A549 (cell line): ENCODE data around the gene ANK3. TPM values are rescaled to one million over a fixed set of nuclear protein-coding genes. Genes with fewer than 3 reads are reported as not detected.

ENCODE experiments used
- ATAC-seq, 2 experiments: fragments of 200-7000 bp in 1 of 2; fragments of >200 bp in 1 of 2; cut with Nextera tagmentation in 1 of 2; cut with Tn5 transposase in 1 of 2; 3 replicates each; pipeline versions ENCODE4 v1.8.0 to v1.9.1; 2018 to 2020; ENCODE audit warnings: mild to moderate bottlenecking in 1 of 2, moderate library complexity in 1 of 2
- CTCF ChIA-PET: fragments of 300-600 bp; sonication (Branson Sonifier 250); formaldehyde crosslinking; extraction: SDS; loops from one replicate; lab custom pipeline; 2021; ENCODE audit warnings: antibody characterized with exemption, inconsistent platforms; lab: Yijun Ruan, JAX
- POLR2A ChIA-PET: fragments of 350-600 bp; formaldehyde crosslinking; extraction: SDS; loops from one replicate; lab custom pipeline; 2021; ENCODE audit warnings: antibody characterized with exemption, inconsistent platforms; lab: Yijun Ruan, JAX
- DNase-seq, 2 experiments: peaks; one replicate each; pipeline versions ENCODE4 v3.0.0 to v3.0.0-alpha.2; 2011 to 2016; ENCODE audit warnings: low read depth in 1 of 2, low spot score in 1 of 2
- FAIRE-seq: peaks from 2 replicates; lab custom pipeline; 2011; peaks lifted over from hg19 to GRCh38; lab: Jason Lieb, UNC
- H3K27ac ChIP-seq, 2 experiments: fragments of >200 bp; sonication (Bioruptor Twin); formaldehyde crosslinking; 3 replicates each; pipeline ENCODE4 v1.5.1; 2016 to 2017
- H3K4me1 ChIP-seq: fragments of >200 bp; sonication (Bioruptor Twin); formaldehyde crosslinking; 3 replicates; pipeline ENCODE4 v1.6.1; 2016
- H3K4me2 ChIP-seq: fragments of >200 bp; sonication (Bioruptor Twin); formaldehyde crosslinking; 3 replicates; pipeline ENCODE4 v1.6.1; 2016
- H3K4me3 ChIP-seq: fragments of >200 bp; sonication (Bioruptor Twin); formaldehyde crosslinking; 3 replicates; pipeline ENCODE4 v1.5.1; 2016
- H3K9me3 ChIP-seq: fragments of >200 bp; sonication (Bioruptor Twin); formaldehyde crosslinking; 3 replicates; pipeline ENCODE4 v1.6.1; 2016
- CBX8 ChIP-seq: fragments of 200-600 bp; sonication (generic); IDR thresholded peaks from 2 replicates; pipeline ENCODE4 v1.6.1; 2016
- CEBPB ChIP-seq, 2 experiments: fragments of >200 bp in 1 of 2; sonication (Bioruptor Twin) in 1 of 2; formaldehyde crosslinking in 1 of 2; IDR thresholded peaks; 2 replicates each; pipeline ENCODE4 v1.6.1; 2012 to 2016
- EHMT2 ChIP-seq: fragments of 200-600 bp; sonication (generic); IDR thresholded peaks from 2 replicates; pipeline ENCODE4 v1.6.1; 2016; ENCODE audit warnings: antibody characterized with exemption, low read depth, mild to moderate bottlenecking, moderate library complexity
- FOXS1 ChIP-seq: fragments of 250-450 bp; sonication (Bioruptor Pico); IDR thresholded peaks from 2 replicates; pipeline ENCODE4 v1.5.0; 2020; ENCODE audit warnings: mild to moderate bottlenecking, moderate library complexity
- GATA3 ChIP-seq: IDR thresholded peaks from 2 replicates; pipeline ENCODE4 v1.6.1; 2012; ENCODE audit warnings: borderline replicate concordance
- HEYL ChIP-seq: fragments of 250-450 bp; sonication (Bioruptor Pico); IDR thresholded peaks from 2 replicates; pipeline ENCODE4 v1.8.0; 2021; ENCODE audit warnings: mild to moderate bottlenecking, moderate library complexity
- HOXB13 ChIP-seq: fragments of 250-450 bp; sonication (Bioruptor Pico); IDR thresholded peaks from 2 replicates; pipeline ENCODE4 v1.5.0; 2020; ENCODE audit warnings: low read depth, mild to moderate bottlenecking, moderate library complexity
- JUN ChIP-seq, 2 experiments: fragments of >200 bp; sonication (Bioruptor Twin); formaldehyde crosslinking; IDR thresholded peaks; 2 replicates in 1 of 2; 3 replicates in 1 of 2; pipeline ENCODE4 v1.6.1; 2016 to 2017
- MYC ChIP-seq: IDR thresholded peaks from 2 replicates; pipeline ENCODE4 v1.6.1; 2012; ENCODE audit warnings: mild to moderate bottlenecking, inconsistent platforms, low read length, improper control_type of control experiment, borderline replicate concordance
- NFE2L2 ChIP-seq: fragments of 150-350 bp; conservative IDR thresholded peaks from 2 replicates; pipeline ENCODE4 v1.6.1; 2014; ENCODE audit warnings: low read length
- POLR2AphosphoS2 ChIP-seq: conservative IDR thresholded peaks from 2 replicates; pipeline ENCODE4 v1.6.1; 2012; ENCODE audit warnings: low read length, improper control_type of control experiment, inconsistent platforms
- RAD21 ChIP-seq, 2 experiments: fragments of >200 bp in 1 of 2; sonication (Bioruptor Twin) in 1 of 2; formaldehyde crosslinking in 1 of 2; IDR thresholded peaks in 1 of 2; conservative IDR thresholded peaks in 1 of 2; 2 replicates in 1 of 2; 3 replicates in 1 of 2; pipeline ENCODE4 v1.6.1; 2012 to 2018; ENCODE audit warnings: inconsistent platforms in 1 of 2
- RNF2 ChIP-seq: fragments of 200-600 bp; sonication (generic); IDR thresholded peaks from 2 replicates; pipeline ENCODE4 v1.6.1; 2016; ENCODE audit warnings: low read depth, mild to moderate bottlenecking, antibody characterized with exemption, moderate library complexity, borderline replicate concordance
- SMC3 ChIP-seq: fragments of >200 bp; sonication (Bioruptor Twin); formaldehyde crosslinking; IDR thresholded peaks from 3 replicates; pipeline ENCODE4 v1.6.1; 2018; ENCODE audit warnings: inconsistent platforms
- TP53 ChIP-seq: fragments of 250-450 bp; sonication (Bioruptor Pico); IDR thresholded peaks from 2 replicates; pipeline ENCODE4 v1.5.0; 2021; ENCODE audit warnings: mild to moderate bottlenecking, moderate library complexity
- ZFP36 ChIP-seq: fragments of 450-650 bp; IDR thresholded peaks from 2 replicates; pipeline ENCODE4 v1.6.1; 2014; ENCODE audit warnings: borderline replicate concordance; ENCODE audit not compliant: partially characterized antibody
- ZNF302 ChIP-seq: fragments of 250-450 bp; sonication (Bioruptor Pico); IDR thresholded peaks from 2 replicates; pipeline ENCODE4 v1.9.0; 2021; ENCODE audit warnings: inconsistent platforms, mild to moderate bottlenecking, moderate library complexity
- WGBS: methylation state at CpG from one replicate; pipeline ENCODE4 v1.1.6; 2017; ENCODE audit errors: missing lambda C conversion rate; 5-methylcytosine and 5-hydroxymethylcytosine counted together
- polyA plus RNA-seq, 4 experiments: library from polyadenylated mRNA; depleted of rRNA in 3 of 4; stranded (reverse); fragments of >200 nt; fragmentation: RNase III in 1 of 4; extraction: RNeasy Plus Mini Kit Qiagen cat#74134 plus additional on column Dnase treatment in 1 of 4; gene quantifications; 2 replicates in 3 of 4; 3 replicates in 1 of 4; pipeline ENCODE4 v1.2.3, GENCODE V29; 2011 to 2017
- TF ChIP-seq, protein P1 (sequence below): fragments of 200-600 bp; sonication (generic); IDR thresholded peaks from 2 replicates; pipeline ENCODE4 v1.6.1; 2016; ENCODE audit warnings: antibody characterized with exemption, mild to moderate bottlenecking, moderate library complexity
- TF ChIP-seq, protein P2 (sequence below): fragments of 250-450 bp; sonication (Bioruptor Pico); IDR thresholded peaks from 2 replicates; pipeline ENCODE4 v1.5.0; 2021; ENCODE audit warnings: mild to moderate bottlenecking, moderate library complexity, borderline replicate concordance
- TF ChIP-seq, protein P3 (sequence below): fragments of 150-350 bp; IDR thresholded peaks from 2 replicates; pipeline ENCODE4 v1.6.1; 2014; ENCODE audit warnings: low read depth, mild to moderate bottlenecking, low read length
- TF ChIP-seq, protein P4 (sequence below): fragments of 250-450 bp; sonication (Bioruptor Pico); IDR thresholded peaks from 2 replicates; pipeline ENCODE4 v1.5.0; 2020; ENCODE audit warnings: low read depth, mild to moderate bottlenecking, moderate library complexity
- TF ChIP-seq, protein P5 (sequence below): fragments of >200 bp; sonication (Bioruptor Twin); formaldehyde crosslinking; IDR thresholded peaks from 2 replicates; pipeline ENCODE4 v1.6.1; 2016
- TF ChIP-seq, protein P6 (sequence below): fragments of >200 bp; sonication (Bioruptor Twin); formaldehyde crosslinking; IDR thresholded peaks from 3 replicates; pipeline ENCODE4 v1.5.1; 2016
- TF ChIP-seq, protein P7 (sequence below): IDR thresholded peaks from 2 replicates; pipeline ENCODE4 v1.6.1; 2012

Gene ANK3
- polyA plus RNA-seq, 2 of the 4 experiments (the other 2 are of a cell fraction), result 0.56 to 5.4 TPM

DNA sequence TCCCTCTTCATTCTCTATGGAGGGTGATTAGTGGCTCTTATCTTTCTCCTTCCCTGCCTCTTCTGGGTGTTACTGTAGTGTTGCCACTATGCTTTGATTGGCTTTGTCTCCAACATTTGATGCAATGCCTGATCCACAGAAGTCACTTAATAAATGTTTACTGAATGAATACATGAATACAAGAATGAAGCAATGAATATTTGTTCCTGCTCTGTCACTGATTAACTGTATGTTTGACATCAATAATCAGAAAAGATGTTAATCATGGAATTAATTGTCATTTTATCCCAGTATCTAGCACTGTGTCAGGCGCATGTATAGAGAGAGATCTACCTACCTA lies 4.3 kb downstream of the ANK3 start:
- Histone ChIP-seq H3K9me3 (no peaks in the 10 kb centered on the region), H3K4me3 (no peak overlapping the region; the same call in 2 of the 3 replicates), H3K4me2 (peak overlapping the region; percentile 69), H3K4me1 (peaks cover 31% of the 10 kb centered on the region), H3K27ac (peak overlapping the region; percentile 69 to 81)
- ChIA-PET POLR2A (no interaction called here), CTCF (interaction anchor here (0.9 kb wide), 1 partner anchor 454 kb away, joined by 3 read pairs; no protein-coding TSS in a partner anchor)
- TF ChIP-seq CEBPB (IDR thresholded peaks at IDR 0.05), result peak in 1 of 2 experiments; percentile 34; a peak in 1 of 4 replicates
- TF ChIP-seq EHMT2, result no peak
- peak in 1 of 2 experiments; percentile 21; a peak in 2 of 6 replicates for ATAC-seq
- DNase-seq, result no peak
- no peak for FAIRE-seq
- 84% methylated on average over 1 of the region's 1 CpG for WGBS

DNA sequence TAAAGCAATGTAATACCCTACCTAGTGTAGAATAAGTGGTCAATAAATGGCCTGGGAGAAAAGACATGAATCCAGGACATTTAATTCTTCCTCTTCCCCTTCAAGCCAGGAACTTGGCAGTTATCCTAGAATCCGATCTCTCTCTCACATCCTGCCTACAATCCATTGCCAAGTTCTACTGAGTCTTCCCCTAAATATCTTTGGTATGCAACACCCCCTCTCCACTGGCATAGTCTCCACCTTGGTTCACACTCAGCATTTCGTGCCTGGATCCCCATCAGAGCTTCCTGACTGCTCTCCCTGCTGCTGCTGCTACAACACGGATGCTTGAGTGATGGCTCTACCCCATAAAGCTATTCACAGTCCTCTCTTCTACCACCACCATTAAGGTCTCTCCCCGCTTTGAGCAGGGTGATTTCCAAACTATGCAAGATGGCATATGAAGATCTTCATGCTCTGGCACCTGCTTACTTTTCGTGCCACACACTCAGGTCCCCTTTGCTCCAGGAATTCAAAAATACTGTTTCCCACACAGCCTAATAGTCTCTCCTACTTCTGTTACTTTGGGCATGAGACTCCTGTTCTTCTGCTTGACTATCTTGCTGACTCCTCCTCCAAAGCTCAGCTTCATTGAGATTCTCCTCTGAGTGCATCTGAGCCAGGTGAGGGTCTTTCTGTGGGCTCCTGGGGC lies 4.8 kb downstream of the ANK3 start:
- 11% methylated on average over 5 of the region's 5 CpGs for WGBS
- Histone ChIP-seq H3K4me2 (peak overlapping the region; percentile 69), H3K27ac (peak overlapping the region; percentile 69 to 81), H3K4me3 (no peak overlapping the region; the same call in 2 of the 3 replicates), H3K9me3 (no peaks in the 10 kb centered on the region), H3K4me1 (peaks cover 31% of the 10 kb centered on the region)
- FAIRE-seq (peak; percentile 28), ATAC-seq (peak; percentile 90 to 96), DNase-seq (peak; percentile 37 to 74)
- ChIA-PET CTCF (interaction anchor here (0.9 kb wide), 1 partner anchor 454 kb away, joined by 3 read pairs; no protein-coding TSS in a partner anchor), POLR2A (no interaction called here)
- TF ChIP-seq ZNF302 (no peak), TP53 (no peak), NFE2L2 (no peak), JUN (IDR thresholded peaks at IDR 0.05) (peak; percentile 45 to 62; a peak in 2 of 5 replicates), HOXB13 (no peak), FOXS1 (no peak), MYC (no peak), GATA3 (peak; percentile 72; the same call in 1 of the 2 replicates), RNF2 (no peak), RAD21 (conservative IDR thresholded peaks at IDR 0.05 in 1 of 2, IDR thresholded peaks at IDR 0.05 in 1 of 2) (peak; percentile 21 to 32; a peak in 2 of 5 replicates), CEBPB (IDR thresholded peaks at IDR 0.05) (no peak), EHMT2 (no peak), CBX8 (no peak), POLR2AphosphoS2 (no peak), ZFP36 (no peak), HEYL (CRISPR knock-in tag) (no peak), SMC3 (no peak)
- TF ChIP-seq, protein P1, sequence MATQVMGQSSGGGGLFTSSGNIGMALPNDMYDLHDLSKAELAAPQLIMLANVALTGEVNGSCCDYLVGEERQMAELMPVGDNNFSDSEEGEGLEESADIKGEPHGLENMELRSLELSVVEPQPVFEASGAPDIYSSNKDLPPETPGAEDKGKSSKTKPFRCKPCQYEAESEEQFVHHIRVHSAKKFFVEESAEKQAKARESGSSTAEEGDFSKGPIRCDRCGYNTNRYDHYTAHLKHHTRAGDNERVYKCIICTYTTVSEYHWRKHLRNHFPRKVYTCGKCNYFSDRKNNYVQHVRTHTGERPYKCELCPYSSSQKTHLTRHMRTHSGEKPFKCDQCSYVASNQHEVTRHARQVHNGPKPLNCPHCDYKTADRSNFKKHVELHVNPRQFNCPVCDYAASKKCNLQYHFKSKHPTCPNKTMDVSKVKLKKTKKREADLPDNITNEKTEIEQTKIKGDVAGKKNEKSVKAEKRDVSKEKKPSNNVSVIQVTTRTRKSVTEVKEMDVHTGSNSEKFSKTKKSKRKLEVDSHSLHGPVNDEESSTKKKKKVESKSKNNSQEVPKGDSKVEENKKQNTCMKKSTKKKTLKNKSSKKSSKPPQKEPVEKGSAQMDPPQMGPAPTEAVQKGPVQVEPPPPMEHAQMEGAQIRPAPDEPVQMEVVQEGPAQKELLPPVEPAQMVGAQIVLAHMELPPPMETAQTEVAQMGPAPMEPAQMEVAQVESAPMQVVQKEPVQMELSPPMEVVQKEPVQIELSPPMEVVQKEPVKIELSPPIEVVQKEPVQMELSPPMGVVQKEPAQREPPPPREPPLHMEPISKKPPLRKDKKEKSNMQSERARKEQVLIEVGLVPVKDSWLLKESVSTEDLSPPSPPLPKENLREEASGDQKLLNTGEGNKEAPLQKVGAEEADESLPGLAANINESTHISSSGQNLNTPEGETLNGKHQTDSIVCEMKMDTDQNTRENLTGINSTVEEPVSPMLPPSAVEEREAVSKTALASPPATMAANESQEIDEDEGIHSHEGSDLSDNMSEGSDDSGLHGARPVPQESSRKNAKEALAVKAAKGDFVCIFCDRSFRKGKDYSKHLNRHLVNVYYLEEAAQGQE, result no peak
- TF ChIP-seq, protein P2, sequence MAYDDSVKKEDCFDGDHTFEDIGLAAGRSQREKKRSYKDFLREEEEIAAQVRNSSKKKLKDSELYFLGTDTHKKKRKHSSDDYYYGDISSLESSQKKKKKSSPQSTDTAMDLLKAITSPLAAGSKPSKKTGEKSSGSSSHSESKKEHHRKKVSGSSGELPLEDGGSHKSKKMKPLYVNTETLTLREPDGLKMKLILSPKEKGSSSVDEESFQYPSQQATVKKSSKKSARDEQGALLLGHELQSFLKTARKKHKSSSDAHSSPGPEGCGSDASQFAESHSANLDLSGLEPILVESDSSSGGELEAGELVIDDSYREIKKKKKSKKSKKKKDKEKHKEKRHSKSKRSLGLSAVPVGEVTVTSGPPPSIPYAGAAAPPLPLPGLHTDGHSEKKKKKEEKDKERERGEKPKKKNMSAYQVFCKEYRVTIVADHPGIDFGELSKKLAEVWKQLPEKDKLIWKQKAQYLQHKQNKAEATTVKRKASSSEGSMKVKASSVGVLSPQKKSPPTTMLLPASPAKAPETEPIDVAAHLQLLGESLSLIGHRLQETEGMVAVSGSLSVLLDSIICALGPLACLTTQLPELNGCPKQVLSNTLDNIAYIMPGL, result no peak
- TF ChIP-seq, protein P3, sequence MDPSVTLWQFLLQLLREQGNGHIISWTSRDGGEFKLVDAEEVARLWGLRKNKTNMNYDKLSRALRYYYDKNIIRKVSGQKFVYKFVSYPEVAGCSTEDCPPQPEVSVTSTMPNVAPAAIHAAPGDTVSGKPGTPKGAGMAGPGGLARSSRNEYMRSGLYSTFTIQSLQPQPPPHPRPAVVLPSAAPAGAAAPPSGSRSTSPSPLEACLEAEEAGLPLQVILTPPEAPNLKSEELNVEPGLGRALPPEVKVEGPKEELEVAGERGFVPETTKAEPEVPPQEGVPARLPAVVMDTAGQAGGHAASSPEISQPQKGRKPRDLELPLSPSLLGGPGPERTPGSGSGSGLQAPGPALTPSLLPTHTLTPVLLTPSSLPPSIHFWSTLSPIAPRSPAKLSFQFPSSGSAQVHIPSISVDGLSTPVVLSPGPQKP, result no peak
- TF ChIP-seq, protein P4, sequence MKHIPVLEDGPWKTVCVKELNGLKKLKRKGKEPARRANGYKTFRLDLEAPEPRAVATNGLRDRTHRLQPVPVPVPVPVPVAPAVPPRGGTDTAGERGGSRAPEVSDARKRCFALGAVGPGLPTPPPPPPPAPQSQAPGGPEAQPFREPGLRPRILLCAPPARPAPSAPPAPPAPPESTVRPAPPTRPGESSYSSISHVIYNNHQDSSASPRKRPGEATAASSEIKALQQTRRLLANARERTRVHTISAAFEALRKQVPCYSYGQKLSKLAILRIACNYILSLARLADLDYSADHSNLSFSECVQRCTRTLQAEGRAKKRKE, result no peak
- TF ChIP-seq, protein P5, sequence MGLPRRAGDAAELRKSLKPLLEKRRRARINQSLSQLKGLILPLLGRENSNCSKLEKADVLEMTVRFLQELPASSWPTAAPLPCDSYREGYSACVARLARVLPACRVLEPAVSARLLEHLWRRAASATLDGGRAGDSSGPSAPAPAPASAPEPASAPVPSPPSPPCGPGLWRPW, result no peak
- TF ChIP-seq, protein P6, sequence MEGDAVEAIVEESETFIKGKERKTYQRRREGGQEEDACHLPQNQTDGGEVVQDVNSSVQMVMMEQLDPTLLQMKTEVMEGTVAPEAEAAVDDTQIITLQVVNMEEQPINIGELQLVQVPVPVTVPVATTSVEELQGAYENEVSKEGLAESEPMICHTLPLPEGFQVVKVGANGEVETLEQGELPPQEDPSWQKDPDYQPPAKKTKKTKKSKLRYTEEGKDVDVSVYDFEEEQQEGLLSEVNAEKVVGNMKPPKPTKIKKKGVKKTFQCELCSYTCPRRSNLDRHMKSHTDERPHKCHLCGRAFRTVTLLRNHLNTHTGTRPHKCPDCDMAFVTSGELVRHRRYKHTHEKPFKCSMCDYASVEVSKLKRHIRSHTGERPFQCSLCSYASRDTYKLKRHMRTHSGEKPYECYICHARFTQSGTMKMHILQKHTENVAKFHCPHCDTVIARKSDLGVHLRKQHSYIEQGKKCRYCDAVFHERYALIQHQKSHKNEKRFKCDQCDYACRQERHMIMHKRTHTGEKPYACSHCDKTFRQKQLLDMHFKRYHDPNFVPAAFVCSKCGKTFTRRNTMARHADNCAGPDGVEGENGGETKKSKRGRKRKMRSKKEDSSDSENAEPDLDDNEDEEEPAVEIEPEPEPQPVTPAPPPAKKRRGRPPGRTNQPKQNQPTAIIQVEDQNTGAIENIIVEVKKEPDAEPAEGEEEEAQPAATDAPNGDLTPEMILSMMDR, result no peak
- TF ChIP-seq, protein P7, sequence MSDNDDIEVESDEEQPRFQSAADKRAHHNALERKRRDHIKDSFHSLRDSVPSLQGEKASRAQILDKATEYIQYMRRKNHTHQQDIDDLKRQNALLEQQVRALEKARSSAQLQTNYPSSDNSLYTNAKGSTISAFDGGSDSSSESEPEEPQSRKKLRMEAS, result peak; percentile 52
